Measurements from ENCODE around the gene RARRES2. TPM values are rescaled to one million over a fixed set of nuclear protein-coding genes. Genes with fewer than 3 reads are reported as not detected.

Gene RARRES2
- polyA plus RNA-seq, 1 donor: 39.1 TPM

DNA sequence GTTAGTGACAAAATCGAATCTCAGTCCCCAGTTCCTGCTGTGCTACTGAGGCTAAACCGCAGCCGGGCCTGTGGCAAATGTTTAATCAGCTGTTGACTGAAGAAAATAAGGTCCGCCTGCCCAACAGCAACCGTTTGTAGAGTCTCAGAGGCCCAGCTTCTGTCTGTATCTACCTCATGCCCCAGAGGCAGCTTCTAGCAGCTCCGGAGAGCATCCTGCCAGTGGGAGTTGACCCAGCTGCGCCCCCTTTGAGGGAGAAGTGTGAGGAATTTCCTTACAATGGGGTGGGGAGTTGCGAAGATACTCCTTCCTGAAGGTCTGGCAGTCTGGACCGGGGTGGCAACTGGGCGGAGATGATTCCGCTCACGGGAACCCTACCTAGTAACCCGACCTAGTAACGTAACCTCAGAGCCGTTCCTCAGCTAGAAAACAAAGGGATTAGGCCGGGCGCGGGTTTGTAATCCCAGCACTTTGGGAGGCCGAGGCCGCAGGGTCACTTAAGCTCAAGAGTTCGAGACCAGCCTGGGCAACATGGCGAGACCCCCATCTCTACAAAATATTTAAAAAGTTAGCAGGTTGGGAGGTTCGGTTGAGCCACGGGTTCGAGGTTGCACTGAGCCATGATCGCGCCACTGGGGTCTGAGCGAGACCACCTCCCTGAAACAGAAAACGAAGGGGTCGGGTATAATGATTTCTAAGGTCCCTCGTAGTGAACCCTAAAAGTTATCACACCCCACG is 36.9 kb upstream of the RARRES2 start:
- DNase-seq: peak; percentile 69

DNA sequence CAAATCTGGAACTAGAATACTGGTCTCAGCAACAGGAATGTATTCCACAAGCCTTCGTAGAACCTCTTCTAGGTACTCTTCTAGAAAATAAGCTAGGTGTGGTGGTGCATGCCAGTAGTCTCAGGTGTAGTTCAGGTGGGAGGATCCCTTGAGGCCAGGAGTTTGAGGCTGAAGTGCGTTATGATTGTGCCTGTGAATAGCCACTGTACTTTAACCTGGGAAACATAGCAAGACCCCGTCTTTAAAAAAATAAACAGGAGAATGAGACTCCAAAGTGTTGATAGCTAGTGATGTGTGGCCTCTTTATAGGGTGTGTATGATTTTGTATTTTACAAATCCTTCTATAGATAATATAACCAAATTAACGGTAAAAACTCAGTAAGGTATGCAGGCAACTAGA is 36.2 kb upstream of the RARRES2 start:
- DNase-seq: no peak

DNA sequence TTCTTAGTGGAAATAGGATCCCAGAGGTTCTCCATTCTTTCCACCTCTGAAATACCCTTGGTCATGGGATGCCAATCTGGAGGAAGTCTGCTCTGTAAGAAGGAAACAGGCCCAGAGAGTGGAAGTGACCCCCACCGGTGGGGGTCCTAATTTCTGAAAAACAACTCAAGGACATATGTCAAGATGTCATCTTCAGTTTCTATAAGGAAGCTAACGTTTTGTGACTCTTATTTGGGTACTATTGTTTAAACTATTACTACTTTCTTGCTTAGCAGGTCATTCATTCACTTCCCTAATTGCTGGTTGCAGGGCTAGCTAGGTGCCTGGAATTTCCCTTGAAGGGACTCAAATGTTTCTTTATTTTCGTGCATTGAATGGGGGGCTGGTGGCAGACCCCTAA is 35.8 kb upstream of the RARRES2 start:
- no peak for DNase-seq

DNA sequence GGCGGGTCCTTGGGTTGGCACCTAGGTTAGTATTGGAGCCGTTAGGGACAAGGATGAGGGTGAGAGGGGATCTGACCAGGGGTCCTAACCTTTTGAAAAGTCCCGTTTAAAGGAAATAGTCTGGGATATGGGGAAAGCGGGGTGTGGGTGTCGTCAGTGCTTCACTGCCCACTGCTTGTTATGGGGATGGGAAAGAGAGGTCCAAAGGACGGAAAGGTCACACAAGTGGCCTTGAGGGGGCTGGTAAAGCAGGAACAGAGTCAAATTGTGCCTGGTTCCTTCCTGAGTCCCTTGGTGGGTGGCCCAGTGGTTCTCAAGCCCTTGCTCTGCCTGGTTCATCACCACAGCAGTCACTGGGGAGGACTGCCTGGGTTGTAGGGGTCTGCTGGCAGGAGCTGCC is 35.1 kb upstream of the RARRES2 start:
- DNase-seq: no peak

DNA sequence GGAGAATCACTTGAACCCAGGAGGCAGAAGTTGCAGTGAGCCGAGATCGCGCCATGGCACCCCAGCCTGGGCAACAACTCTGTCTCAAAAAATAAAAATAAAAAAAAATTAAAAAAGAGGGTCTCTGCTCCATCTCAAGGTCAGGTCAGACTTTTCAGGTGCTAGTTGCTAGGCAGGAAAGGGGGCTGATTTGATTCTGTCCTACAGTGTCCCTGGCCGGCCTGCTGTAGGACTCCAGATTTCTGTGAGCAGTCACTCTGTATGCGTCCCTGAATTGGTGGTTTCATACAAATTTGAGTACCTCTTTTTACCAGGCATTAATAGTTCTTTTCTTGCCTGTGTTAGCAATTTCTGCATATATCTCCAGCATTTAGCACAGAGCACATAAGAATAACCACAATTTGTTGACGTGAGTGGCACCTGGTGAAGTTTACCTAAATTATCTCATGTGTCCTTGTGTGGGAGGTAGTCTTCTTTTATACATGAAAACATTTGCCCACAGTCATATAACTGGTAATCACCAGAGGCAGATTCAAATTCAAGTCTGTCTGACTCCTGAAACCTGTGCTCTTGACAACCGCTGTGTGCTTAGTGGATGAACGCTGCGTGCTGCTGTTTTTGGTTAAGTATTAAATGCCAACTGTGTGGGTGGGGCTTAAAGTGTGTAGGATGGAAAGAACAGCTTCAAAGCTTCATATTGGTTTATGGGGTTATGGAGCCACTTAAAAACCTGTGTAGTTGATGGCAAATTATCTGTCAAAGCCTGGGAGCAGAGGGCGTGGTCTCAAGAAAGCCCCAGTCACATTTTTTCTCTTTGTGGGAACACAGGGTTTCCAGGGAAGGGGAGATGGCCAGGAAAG is 34.5 kb upstream of the RARRES2 start:
- DNase-seq: no peak

DNA sequence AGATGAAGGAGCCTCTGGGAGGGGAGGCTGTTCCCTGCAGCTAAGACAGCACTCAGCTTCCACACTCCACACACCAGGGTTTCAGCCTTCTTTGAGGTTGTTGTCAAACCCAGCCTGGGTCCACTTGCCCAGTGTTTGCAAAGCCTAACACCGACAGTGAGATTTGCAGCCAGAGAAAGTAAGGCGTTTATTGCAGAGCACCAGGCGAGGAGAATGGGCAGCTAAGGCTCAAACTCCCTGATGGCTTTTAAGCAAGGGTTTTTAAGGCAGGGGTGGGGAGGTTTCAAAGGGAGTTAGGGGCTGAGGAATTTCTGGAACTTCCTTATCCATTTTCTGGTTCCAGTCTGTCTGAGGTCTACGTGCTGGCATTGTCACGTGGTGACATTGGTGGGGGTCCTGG is 33.0 kb upstream of the RARRES2 start:
- DNase-seq: no peak

DNA sequence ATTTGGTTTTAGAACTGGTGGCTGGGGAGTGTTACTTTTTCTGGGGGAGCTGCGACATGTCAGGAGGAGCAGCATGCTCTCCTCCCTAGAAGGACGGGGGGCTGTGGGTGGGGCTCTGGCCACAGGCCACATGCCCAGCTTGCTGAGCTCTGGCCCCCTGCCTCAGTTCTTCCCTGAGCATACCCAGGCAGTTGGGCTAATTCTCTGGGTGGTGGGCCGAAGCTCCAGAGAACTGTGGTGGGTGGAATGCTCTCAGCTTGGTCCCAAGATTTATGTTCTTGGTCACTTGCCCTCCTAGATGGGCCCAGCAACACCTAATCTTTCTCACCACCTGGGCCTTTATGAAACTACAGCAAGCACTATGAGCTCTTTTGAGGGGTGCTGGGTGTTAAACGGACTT is 32.6 kb upstream of the RARRES2 start:
- no peak for DNase-seq

DNA sequence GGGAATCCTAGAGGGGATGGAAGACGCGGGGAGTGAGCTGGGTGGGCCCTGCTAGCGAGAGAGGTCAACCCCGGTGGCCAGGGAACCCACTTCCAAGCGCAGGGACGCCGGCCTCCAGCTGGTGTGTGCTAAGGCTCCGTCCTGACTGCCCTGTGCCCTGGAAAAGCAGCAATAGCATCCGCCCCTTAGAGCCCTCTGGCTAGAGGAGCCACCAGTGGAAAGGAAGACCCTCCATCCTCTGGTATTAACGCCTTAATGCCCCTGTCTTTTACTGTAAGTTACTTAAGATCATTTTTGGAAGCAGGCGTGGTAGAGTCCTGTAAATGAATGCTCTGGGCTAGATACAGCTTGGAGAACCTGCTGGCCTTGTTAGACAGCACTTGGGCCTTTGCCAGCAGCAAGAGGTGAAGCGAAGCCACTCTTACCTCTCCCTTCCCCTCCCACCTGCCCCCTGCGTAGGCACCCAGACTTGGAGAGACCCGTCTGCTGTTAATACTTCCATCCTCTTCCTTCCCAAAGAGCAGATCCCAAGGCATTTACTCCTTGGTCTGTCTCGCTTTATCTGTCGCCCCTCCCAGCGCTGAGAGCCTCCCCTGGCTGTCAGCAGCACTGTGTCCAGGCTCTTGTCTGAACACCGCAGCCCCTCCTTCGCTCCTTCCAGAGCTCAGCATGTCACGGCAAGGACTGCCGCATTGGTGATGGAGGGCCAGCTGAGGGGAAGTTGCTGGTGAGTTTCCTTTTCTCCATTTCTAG is 31.8 kb upstream of the RARRES2 start:
- no peak for DNase-seq

DNA sequence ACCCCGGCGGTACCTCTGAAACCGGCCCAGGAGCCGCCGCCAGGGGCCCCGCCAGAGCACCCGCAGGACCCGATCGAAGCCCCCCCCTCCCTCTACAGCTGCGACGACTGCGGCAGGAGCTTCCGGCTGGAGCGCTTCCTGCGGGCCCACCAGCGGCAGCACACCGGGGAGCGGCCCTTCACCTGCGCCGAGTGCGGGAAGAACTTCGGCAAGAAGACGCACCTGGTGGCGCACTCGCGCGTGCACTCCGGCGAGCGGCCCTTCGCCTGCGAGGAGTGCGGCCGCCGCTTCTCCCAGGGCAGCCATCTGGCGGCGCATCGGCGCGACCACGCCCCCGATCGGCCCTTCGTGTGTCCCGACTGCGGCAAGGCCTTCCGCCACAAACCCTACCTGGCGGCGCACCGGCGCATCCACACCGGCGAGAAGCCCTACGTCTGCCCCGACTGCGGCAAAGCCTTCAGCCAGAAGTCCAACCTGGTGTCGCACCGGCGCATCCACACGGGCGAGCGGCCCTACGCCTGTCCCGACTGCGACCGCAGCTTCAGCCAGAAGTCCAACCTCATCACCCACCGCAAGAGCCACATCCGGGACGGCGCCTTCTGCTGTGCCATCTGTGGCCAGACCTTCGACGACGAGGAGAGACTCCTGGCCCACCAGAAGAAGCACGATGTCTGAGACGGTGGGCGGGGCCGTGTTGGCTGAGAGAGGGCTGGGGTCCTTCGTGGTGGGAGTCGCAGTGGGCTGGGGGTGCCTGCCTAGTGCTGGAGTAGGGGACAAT is 31.0 kb upstream of the RARRES2 start:
- DNase-seq: no peak

DNA sequence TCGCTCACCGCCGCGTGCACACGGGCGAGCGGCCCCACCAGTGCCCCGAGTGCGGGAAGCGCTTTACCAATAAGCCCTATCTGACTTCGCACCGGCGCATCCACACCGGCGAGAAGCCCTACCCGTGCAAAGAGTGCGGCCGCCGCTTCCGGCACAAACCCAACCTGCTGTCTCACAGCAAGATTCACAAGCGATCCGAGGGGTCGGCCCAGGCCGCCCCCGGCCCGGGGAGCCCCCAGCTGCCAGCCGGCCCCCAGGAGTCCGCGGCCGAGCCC is 30.5 kb upstream of the RARRES2 start:
- no peak for DNase-seq

DNA sequence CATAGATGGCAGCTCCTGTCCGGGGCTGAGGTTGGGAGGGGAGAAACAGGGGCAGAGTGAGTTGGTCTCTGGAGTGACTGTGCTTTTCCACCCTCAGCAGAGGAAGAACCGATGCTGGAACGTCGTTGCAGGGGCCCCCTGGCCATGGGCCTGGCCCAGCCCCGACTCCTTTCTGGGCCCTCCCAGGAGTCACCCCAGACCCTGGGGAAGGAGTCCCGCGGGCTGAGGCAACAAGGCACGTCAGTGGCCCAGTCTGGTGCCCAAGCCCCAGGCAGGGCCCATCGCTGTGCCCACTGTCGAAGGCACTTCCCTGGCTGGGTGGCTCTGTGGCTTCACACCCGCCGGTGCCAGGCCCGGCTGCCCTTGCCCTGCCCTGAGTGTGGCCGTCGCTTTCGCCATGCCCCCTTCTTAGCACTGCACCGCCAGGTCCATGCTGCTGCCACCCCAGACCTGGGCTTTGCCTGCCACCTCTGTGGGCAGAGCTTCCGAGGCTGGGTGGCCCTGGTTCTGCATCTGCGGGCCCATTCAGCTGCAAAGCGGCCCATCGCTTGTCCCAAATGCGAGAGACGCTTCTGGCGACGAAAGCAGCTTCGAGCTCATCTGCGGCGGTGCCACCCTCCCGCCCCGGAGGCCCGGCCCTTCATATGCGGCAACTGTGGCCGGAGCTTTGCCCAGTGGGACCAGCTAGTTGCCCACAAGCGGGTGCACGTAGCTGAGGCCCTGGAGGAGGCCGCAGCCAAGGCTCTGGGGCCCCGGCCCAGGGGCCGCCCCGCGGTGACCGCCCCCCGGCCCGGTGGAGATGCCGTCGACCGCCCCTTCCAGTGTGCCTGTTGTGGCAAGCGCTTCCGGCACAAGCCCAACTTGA is 29.9 kb upstream of the RARRES2 start:
- no peak for DNase-seq

DNA sequence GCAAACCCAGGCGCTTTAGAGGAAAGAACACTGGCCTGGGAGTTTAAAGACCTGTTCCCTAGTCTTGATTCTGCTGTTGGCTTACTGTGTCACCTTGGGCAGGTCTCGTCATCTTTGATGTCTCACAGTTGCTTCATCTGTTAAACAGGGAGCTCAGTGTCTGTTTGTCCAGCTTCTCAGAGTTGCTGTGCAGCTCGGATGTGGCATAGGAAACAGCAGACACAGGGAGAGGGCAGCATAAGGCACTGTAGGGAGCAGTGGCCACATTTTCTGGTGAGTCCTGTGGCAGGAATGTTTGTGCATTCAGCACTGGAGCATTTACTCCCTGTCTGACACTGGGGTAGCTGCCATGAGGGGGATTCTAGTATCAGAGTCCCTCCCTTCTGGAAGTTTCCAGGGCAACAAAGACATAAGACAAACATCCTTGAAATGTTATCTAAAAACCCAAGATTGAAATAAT is 29.2 kb upstream of the RARRES2 start:
- DNase-seq: no peak

DNA sequence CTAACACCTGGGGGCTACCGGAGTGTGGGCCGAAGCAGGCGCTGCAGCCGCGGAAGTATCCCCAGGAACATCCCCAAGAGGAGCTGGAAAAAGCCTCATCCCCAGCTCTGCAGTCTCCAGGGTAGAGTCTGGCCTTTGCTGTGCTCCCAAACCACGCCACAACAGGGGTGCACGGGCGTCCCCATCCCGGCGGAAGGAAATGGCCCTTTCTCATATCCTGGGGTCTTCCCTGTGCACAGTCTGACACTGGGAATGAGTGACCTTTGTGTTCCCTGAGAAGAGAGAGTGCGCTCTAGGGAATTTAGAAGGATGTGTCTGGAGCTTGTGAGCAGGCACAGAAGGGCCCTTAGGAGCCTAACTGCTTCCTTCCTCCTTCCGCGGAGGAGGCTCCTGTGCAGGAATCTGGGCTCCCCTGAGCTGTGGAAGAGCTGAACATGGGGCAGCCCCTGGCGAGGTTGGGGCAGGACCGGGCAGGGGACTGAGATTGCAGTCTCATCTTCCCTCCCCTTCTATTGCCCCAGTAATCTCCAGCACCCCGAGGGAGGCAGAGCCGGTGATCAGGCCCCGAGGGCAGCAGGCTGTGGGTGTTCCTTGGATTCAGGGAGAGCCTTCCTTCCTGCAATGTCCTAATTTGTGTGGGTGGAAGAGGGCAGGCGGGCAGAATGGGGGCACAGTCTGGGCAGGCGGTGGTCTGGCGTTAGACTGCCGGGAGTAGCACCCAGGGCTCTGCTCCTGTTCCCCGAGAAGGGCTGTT is 28.5 kb upstream of the RARRES2 start:
- DNase-seq: no peak

DNA sequence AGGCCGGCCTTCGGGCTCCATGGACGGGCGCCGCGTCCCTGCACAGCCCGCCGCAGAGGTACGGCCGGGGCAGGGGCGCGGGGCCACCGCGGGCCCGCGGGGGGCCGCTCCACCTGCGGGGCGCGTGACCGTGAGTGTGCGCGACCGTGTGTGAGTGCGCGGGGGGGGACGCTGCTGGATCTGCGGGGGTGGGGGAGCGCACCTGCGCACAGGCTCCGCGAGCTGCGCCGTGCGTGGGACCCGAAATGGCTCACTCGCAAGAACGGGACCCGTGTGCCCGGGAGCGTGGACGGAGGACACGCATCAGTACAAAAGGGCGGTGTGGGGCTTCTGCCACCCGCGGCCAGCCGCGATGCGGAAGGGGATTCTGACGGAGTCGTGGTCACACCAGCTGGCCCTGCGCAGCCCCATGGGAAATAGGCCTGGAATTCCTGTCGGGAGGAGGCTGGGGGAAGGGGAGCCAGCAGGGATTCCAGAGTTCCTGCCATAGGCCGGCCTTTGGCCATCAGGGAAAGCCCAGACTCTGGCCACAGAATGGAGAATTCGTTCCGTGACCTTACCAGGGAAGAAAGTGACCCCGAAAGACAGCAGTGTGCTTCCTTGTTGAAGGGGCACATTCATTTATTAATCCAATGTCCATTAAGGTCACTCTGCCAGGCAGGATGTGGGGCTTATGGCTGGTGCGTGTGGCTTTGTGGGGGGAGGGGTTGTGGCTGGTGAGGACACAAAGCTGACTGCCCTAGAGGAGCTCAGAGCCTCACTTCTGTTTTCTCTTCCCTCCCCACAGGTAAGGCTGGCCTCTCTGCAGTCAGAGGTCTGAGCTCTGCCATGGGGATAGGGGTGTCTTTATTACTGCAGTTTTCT is 27.7 kb upstream of the RARRES2 start:
- peak; percentile 70 for DNase-seq

DNA sequence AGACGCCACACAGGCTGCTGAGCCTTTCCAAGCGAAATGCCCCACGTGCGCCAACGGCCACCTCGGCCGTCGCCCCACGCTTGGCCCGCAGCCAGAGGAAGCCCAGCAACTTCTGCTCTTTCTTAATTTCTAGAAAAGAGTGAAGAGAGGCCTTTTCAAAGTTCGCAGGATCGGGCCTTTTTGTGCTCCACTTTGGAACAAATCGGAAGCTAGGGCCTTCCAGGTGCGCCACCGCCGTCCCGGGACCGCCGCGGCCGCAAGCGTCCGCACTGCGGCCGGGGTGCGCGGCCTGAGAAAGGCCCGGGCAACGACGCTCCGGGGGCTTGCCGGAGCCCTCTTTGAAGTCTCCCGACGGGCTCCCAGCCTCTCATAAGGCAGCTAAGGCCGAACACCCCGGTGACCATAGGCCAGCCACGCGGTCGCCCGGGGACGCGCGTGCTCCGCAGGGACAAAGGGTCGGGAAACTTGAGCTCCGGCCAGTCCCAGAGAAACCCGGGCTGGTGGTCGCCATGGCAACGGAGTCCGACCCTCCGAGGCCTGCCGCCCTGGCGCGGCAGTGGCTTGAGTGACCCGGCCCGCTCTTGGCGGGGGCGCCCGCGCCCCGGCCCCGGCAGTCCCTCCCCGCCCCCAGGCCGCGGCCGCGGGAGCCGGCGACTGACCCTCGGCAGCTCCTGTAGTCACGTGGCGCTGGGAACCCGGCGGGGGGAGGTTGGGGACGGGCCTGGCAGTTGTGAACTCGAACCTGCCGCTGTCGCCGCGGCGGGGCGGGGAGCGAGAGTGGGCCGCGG is 26.9 kb upstream of the RARRES2 start, which contains the start of gene REPIN1:
Gene REPIN1, plus strand, starts transcription at position 727 of the 788 bp plus-strand sequence. CDS start 890 bp downstream, outside the sequence.
- DNase-seq: peak; percentile 88

DNA sequence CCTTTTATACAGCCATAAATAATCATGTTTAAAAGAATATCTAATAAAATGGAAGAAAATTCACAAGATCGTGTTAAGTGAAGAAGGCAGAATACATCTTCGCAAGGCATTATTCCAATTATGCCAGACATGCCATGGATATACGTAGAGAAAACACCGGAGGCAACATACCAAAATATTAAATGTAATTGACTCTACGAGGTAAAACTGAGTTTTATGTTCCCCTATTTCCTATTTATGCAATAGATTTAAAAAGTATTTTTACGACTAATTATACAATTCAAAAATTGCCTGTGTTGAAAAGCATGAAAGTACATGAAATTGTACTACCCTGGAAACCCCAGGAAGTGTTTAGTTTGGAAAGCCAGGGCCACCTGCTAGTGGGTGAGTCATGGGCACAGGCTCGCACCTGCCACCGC is 26.3 kb upstream of the RARRES2 start:
- no peak for DNase-seq

DNA sequence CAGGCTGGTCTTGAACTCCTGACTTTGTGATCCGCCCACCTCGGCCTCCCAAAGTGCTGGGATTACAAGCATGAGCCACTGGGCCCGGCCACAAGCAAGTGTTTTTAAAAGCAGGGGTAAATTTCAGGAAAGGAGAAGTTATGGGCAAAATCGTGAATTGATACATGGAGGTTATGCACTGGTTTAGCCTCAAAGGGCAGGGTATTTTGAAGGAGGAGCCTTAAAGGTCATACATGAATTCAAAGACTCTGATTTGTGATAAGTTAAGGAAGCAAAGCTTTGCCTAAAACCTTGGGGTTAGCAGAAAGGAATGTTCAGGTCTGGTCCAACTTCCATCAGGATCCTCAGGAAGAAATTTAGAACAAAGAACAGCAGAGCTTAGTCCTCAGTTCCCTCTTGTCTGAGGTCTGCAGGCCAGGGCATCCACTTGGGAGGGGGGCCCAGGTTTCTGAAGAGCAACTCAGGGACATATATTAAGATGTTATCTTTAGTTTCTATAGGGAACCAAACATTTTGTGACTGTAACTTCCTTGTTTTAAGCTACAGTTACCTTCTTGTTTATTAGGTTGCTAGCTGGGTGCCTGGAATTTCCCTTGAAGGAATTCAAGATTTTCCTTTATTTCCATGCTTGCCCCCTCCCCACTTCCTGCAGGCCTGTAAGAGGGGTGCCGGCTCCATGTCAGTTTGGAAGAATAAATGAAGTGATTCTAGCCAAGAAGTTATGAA is 24.4 kb upstream of the RARRES2 start:
- DNase-seq: no peak

DNA sequence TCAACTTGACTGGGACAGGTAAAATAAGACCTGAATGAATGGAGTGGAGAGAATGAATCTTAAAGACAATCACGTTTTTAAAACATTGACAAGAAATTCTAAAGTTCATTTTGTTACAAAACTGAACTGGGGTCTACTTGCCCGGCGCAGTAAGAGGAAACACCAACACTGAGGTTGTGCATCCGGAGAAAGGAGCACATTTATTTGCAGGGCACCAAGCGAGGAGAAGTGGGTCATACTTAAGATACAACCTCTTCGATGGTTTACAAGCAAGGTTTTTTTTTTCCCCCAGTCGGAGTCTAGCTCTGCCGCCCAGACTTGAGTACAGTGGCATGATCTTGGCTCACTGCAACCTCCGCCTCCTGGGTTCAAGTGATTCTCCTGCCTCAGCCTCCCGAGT is 23.8 kb upstream of the RARRES2 start:
- no peak for DNase-seq

All from left kidney (tissue), 2 donors.